Skeletal muscle tissue (tissue), 4 donors: ENCODE results near the gene CENPH. TPM values are rescaled to one million over a fixed set of nuclear protein-coding genes. Genes with fewer than 3 reads are reported as not detected.
A peak's percentile ranks its signal among the peaks of the same experiment; 100 is the strongest.
"Not testable (repeated sequence)": the region's sequence is repeated elsewhere in the genome, so short reads cannot be mapped to it uniquely, and the experiment has no call there.

Experiments used
- H3K27ac ChIP-seq: one replicate; pipeline ENCODE4 v1.7.0; 2013; ENCODE audit warnings: mild to moderate bottlenecking, low read depth, low read length, inconsistent platforms
- H3K27me3 ChIP-seq, 3 donors: one replicate each; pipeline ENCODE4 v1.7.0; 2013; ENCODE audit warnings: low read length in 3 of 3; ENCODE audit not compliant: control insufficient read depth in 3 of 3, insufficient read depth in 3 of 3
- H3K36me3 ChIP-seq, 3 donors: one replicate each; pipeline ENCODE4 v1.7.0; 2013; ENCODE audit warnings: low read length in 3 of 3; ENCODE audit not compliant: control insufficient read depth in 3 of 3, insufficient read depth in 3 of 3
- H3K4me1 ChIP-seq, 3 donors: one replicate each; pipeline ENCODE4 v1.7.0; 2013; ENCODE audit warnings: low read length in 3 of 3, mild to moderate bottlenecking in 3 of 3; ENCODE audit not compliant: control insufficient read depth in 3 of 3, insufficient read depth in 3 of 3
- H3K4me3 ChIP-seq, 3 donors: one replicate each; pipeline ENCODE4 v1.7.0; 2013; ENCODE audit warnings: low read length in 3 of 3
- H3K9ac ChIP-seq, 3 donors: one replicate each; pipeline ENCODE4 v1.7.0; 2013; ENCODE audit warnings: low read length in 3 of 3, mild to moderate bottlenecking in 3 of 3, moderate library complexity in 2 of 3, low read depth in 1 of 3
- H3K9me3 ChIP-seq, 3 donors: one replicate each; pipeline ENCODE4 v1.7.0; 2013; ENCODE audit warnings: low read length in 3 of 3; ENCODE audit not compliant: control insufficient read depth in 3 of 3
- total RNA-seq: library from RNA; depleted of rRNA; stranded (reverse); fragments of >200 nt; gene quantifications from one replicate; pipeline ENCODE4 v1.2.3, GENCODE V29; 2014
- donor health status: Osteomylitis.

The CENPH gene
- total RNA-seq, 1 donor from 2014 or later: 4.2 TPM

GRCh38 chr5:69166686-69167492 is 22.5 kb upstream of the CENPH start, which contains the start of gene CCNB1:
CCNB1 (plus strand) TSS chr5:69167150; CDS start chr5:69167263, 113 bp downstream.
- Histone ChIP-seq H3K36me3 (no peaks in the 10 kb centered on the region), H3K9me3 (no peaks in the 10 kb centered on the region), H3K4me1 (peaks cover 7 to 14% (median 10%) of the 10 kb centered on the region in 3 donors), H3K27me3 (no peaks in the 10 kb centered on the region), H3K9ac (peak within 1 kb of the TSS; percentile 71 to 76 (median 75)), H3K27ac (peak within 1 kb of the TSS; percentile 30), H3K4me3 (peak within 1 kb of the TSS; percentile 80 to 90 (median 86))

- Histone ChIP-seq H3K36me3 (no peaks in the 10 kb centered on the region), H3K4me3 (peak overlapping the region; percentile 80 to 90 (median 86)), H3K9me3 (no peaks in the 10 kb centered on the region), H3K9ac (peak overlapping the region; percentile 71 to 76 (median 75)), H3K4me1 (peaks cover 7 to 14% (median 10%) of the 10 kb centered on the region in 3 donors), H3K27ac (peak overlapping the region; percentile 30), H3K27me3 (no peaks in the 10 kb centered on the region)
These were observed 21.9 kb upstream of the CENPH start for GRCh38 chr5:69167493-69167855.

DNA sequence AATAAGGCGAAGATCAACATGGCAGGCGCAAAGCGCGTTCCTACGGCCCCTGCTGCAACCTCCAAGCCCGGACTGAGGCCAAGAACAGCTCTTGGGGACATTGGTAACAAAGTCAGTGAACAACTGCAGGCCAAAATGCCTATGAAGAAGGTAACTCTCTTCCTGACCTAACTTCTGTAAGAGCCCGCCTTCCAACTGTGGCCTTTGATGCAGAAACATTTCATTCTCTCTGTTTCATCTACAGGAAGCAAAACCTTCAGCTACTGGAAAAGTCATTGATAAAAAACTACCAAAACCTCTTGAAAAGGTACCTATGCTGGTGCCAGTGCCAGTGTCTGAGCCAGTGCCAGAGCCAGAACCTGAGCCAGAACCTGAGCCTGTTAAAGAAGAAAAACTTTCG is 21.5 kb upstream of the CENPH start:
- H3K4me1 ChIP-seq: peaks cover 7 to 14% (median 10%) of the 10 kb centered on the region in 3 donors
- H3K9ac ChIP-seq: peak overlapping the region in 1 of 3 donors; percentile 76
- H3K27me3 ChIP-seq: no peaks in the 10 kb centered on the region
- H3K27ac ChIP-seq: no peak overlapping the region
- H3K36me3 ChIP-seq: no peaks in the 10 kb centered on the region
- no peaks in the 10 kb centered on the region for H3K9me3 ChIP-seq
- H3K4me3 ChIP-seq: peak overlapping the region; percentile 80 to 90 (median 86)

- no peak overlapping the region for H3K27ac ChIP-seq
- H3K9ac ChIP-seq: no peak overlapping the region
- H3K4me1 ChIP-seq: peaks cover 7 to 14% (median 10%) of the 10 kb centered on the region in 3 donors
- peaks cover 0 to 12% (median 0%) of the 10 kb centered on the region in 3 donors for H3K36me3 ChIP-seq
- H3K27me3 ChIP-seq: no peaks in the 10 kb centered on the region
- no peak overlapping the region for H3K4me3 ChIP-seq
- no peaks in the 10 kb centered on the region for H3K9me3 ChIP-seq
These were observed 18.9 kb upstream of the CENPH start for GRCh38 chr5:69170495-69170894.

DNA sequence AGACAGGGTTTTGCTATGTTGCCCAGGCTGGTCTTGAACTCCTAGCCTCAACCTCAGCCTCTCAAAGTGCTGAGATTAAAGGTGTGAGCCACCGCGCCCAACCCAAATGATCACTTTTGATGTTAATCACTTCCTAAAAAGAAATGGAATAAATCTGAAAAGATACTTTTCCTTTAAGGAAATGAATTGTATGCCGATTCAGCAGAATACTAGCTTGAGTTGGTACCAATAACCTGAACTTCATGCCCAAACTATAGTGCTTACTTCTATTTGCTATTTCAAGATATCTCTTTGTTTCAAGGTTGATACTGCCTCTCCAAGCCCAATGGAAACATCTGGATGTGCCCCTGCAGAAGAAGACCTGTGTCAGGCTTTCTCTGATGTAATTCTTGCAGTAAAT is 18.4 kb upstream of the CENPH start:
- Histone ChIP-seq H3K4me1 (peaks cover 7 to 14% (median 10%) of the 10 kb centered on the region in 3 donors), H3K9ac (no peak overlapping the region), H3K9me3 (no peaks in the 10 kb centered on the region), H3K27me3 (no peaks in the 10 kb centered on the region), H3K4me3 (no peak overlapping the region), H3K36me3 (peaks cover 0 to 14% (median 0%) of the 10 kb centered on the region in 3 donors), H3K27ac (no peak overlapping the region)

- H3K4me1 ChIP-seq, H3K27me3 ChIP-seq, H3K9ac ChIP-seq, H3K4me3 ChIP-seq, H3K9me3 ChIP-seq, H3K36me3 ChIP-seq, H3K27ac ChIP-seq: not testable (repeated sequence)
These were observed 7.6 kb upstream of the CENPH start for GRCh38 chr5:69181659-69182293.

GRCh38 chr5:69184621-69185020 is 4.8 kb upstream of the CENPH start:
- Histone ChIP-seq H3K36me3 (no peaks in the 10 kb centered on the region), H3K4me3 (no peak overlapping the region), H3K27ac (no peak overlapping the region), H3K9me3 (no peaks in the 10 kb centered on the region), H3K9ac (no peak overlapping the region), H3K27me3 (no peaks in the 10 kb centered on the region), H3K4me1 (peaks cover 5 to 11% (median 7%) of the 10 kb centered on the region in 3 donors)

GRCh38 chr5:69187342-69187741 is 2.0 kb upstream of the CENPH start:
- H3K9ac ChIP-seq: no peak overlapping the region
- H3K4me1 ChIP-seq: peaks cover 5 to 17% (median 13%) of the 10 kb centered on the region in 3 donors
- H3K9me3 ChIP-seq: no peaks in the 10 kb centered on the region
- H3K27ac ChIP-seq: no peak overlapping the region
- no peaks in the 10 kb centered on the region for H3K36me3 ChIP-seq
- H3K4me3 ChIP-seq: no peak overlapping the region
- H3K27me3 ChIP-seq: no peaks in the 10 kb centered on the region

DNA sequence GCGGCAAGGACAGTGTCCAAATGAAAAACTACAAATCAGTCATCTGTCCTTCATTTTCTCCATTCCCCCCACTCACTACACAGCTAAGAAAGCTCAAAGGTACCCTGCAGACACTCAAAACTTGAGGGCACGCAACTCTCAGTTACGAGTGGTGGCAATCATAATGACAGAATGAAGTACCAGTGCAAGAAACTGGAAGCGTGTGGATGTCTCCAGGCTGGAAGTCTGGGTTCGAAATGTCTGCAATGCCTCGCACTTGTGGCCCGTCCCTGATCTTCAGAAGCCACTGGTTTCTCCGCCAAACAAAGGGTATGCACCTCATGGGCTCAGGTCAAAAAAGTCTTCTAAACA is 597 bp upstream of the CENPH start:
- Histone ChIP-seq H3K9me3 (no peaks in the 10 kb centered on the region), H3K27ac (peak overlapping the region; percentile 84), H3K4me1 (peaks cover 5 to 17% (median 13%) of the 10 kb centered on the region in 3 donors), H3K4me3 (peak overlapping the region; percentile 94 to 96 (median 94)), H3K36me3 (no peaks in the 10 kb centered on the region), H3K9ac (peak overlapping the region; percentile 81 to 84 (median 83)), H3K27me3 (no peaks in the 10 kb centered on the region)

DNA sequence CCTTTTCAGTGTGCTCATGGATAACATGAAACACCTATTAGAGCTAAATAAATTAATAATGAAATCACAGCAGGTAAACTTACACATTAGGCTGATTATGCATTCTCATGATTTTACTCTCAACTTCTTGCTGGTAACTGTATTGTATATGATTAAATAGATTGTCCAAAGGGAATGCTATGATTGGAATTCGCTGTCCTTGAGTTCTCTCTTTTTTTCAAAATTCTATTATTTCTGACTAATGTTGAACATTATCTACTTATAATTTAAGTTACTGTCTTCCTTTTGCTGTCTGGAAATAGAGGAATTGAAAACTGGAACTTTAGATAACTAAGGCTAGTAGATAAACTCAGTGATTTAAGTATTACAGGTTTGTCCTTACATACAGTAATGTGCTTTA is 13.1 kb downstream of the CENPH start:
- Histone ChIP-seq H3K9ac (no peak overlapping the region), H3K4me3 (no peak overlapping the region), H3K36me3 (no peaks in the 10 kb centered on the region), H3K27me3 (no peaks in the 10 kb centered on the region), H3K4me1 (no peaks in the 10 kb centered on the region), H3K27ac (no peak overlapping the region), H3K9me3 (no peaks in the 10 kb centered on the region)
